GM04503 (cell line): ENCODE measurements around the gene VAC14.
"Not testable (repeated sequence)": the region's sequence is repeated elsewhere in the genome, so short reads cannot be mapped to it uniquely, and the experiment has no call there.

Source experiments
- DNase-seq: peaks from one replicate; pipeline ENCODE4 v3.0.0-alpha.2; 2012; ENCODE audit warnings: low read depth

VAC14 gene

DNA sequence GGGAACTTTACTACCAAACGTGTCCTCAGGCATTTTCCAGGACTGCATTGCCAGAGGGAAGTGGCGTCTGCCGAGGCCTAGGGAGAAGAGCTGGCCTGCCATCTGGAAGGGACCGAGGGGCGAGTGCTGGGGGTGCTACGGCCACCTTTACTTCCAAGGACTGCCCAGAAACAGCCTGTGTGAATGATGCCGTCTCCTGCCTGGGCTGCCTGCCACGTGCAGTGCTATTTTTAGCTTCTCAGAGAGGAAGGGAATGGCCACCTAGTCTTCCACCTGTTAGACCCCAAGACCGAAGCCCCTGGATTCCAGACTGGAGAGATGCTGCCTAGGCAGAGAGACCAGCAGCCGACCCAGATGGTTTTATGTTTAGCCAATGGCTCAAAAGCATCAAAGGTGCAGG lies 57.2 kb downstream of the VAC14 start:
- no peak for DNase-seq

DNA sequence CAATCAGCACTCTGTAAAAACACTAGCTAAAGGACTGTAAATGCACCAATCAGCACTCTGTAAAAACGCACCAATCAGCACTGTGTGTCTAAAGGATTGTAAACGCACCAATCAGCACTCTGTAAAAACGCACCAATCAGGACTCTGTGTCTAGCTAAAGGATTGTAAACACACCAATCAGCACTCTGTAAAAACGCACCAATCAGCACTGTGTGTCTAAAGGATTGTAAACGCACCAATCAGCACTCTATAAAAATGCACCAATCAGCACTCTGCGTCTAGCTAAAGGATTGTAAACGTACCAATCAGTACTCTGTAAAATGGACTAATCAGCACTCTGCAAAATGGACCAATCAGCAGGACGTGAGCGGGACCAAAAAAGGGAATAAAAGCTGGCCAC lies 58.0 kb downstream of the VAC14 start:
- not testable (repeated sequence) for DNase-seq

DNA sequence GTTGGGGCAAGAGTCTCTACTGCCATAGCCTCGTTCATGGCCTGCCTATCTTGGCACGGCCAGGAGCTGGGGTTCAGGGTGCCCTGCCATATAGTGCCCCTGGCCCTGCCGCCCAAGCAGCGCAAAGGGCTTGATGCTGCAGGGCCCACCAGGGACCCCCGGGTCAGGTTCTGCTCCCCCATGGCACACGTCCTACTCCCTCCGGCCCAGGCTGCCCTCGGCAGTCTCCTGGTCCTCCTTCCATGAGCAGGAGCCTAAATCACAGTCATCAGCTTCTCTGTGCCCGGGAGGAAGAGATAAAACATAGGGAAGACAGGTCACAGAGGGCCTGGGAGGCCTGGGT lies 59.2 kb downstream of the VAC14 start:
- no peak for DNase-seq

DNA sequence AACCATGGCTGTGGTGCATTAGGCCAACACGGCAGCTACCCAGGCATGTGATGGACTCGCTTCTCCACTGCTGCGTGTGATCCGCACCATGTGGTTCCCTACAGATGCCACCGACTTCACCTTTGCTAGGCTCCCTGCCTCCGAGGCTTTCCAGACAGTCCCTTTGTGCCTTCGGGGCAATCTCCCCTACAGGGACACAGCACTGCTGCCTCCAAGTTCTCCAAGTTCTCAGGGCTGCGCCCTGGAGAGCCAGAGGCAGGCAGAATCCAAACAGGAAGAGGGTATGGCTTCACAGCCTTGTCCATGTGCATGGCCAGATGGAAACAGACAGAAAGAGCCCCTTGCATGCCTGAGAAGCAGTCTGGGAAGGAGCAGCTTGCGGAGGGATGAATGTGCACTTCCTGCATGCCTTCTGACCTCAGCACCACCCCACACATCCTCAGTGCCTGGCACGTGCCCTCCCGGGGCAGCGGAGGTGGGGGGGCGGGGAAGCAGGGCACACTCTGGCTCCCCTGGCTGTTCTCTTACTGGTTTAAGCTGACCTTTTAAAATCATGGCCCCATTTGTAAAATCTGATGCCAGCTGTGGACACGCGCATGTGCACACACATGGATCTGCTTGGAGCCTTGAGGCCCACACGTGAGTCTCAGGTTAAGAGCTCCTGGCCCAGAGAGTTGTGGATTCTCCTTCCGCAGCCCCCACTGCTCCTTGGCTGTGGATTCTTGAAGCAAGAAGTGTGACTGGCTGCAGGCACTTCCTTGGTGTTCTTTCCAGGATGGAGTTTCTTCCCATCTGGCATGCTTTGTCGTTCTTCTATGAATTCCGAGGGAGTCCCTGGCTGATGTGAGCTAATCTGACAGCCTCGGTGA lies 59.8 kb downstream of the VAC14 start:
- DNase-seq, result peak; percentile 73

DNA sequence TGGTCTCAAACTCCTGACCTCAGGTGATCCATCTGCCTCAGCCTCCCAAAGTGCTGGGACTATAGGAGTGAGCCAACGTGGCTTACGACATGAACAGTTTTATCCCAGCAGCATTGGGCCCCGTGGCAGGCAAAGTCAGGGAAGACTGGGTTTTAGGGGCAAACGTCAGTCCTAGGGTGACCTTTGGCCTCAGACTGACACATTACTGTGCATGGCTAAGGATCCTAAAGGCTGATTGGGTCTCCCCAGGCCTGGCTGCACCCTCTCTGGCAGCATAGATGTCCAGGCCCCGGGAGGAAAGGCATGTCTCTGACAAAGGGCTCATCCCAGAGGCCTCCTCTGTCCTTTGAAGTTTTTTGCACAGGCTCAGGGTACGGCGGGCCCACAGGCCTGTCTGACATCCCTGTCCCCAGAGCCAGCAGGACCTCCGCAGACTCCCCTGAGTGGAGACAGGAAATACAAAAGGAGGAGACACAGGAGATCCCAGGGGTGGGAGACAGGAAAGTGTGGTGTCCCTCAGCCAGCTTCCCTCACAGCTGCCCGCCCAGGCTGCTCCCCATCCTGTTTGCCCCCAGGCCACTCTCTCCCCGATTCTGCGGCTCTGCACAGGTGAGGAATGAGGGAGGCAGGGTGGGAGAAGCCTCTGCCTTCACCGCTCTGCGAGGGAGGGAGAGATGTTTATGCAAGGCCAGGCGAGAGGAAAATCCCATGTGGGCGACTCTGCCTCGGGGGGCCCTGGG lies 60.6 kb downstream of the VAC14 start:
- no peak for DNase-seq

DNA sequence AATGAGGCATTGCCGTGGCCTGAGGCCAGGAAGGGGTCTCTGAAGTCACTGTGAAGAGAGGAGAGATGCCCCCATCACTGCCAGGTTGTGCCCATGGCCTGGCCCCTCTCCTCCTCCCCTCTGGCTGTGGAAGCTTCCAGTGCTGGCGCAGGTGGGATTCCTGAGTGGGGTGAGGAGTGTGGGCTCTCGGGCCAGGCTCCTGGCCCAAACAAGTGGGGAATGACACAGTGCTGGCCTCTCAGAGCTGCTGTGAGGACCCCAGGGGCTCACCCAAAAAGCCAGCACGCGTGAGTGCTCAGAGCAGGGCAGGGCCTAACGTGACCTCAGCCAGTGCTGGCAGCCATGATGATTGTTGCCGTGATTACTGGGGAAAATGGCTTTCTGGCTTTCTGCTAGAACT lies 61.6 kb downstream of the VAC14 start:
- no peak for DNase-seq

DNA sequence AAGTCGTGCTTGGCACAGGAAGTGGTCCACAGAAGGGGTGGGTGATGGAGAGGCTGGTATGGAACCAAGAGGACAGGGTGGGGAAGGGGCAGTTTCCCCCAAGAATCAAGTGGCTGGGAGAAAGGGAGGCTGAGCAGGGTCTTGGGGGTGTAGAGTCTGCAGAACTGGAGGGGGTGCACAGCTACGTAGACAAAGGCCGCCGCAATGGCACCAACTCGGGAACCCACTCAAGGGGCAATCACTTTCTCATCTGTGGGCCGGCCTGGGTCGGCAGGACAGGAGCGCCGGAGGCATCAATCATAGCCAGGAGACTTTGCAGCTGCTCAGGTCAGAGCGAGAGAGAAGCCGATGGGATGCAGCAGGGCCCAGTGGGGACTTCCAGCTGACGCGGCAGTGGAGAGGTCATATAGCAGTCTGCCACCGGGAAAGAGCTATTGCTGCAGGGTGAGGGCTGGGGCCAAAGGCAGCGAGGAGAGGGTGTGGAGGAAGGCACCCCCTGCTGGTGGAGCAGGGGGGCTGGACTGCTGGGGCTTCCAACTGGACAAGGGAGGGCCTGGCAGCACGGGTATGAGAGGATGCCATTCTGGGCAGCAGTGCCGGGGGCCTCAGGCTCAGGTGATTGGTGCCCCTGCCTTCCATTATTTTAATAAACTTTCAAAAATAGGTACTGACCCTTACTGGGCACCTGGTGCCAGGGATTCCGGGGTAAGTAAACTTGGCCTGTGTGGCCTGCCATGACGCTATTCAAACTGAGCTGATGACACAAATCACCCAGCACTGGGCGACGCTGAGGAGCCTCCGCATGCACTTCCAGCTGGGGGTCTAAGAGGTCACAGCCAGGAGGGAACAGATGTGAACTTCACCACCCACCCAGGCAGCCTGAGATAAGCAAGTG lies 62.6 kb downstream of the VAC14 start:
- peak; percentile 55 for DNase-seq

DNA sequence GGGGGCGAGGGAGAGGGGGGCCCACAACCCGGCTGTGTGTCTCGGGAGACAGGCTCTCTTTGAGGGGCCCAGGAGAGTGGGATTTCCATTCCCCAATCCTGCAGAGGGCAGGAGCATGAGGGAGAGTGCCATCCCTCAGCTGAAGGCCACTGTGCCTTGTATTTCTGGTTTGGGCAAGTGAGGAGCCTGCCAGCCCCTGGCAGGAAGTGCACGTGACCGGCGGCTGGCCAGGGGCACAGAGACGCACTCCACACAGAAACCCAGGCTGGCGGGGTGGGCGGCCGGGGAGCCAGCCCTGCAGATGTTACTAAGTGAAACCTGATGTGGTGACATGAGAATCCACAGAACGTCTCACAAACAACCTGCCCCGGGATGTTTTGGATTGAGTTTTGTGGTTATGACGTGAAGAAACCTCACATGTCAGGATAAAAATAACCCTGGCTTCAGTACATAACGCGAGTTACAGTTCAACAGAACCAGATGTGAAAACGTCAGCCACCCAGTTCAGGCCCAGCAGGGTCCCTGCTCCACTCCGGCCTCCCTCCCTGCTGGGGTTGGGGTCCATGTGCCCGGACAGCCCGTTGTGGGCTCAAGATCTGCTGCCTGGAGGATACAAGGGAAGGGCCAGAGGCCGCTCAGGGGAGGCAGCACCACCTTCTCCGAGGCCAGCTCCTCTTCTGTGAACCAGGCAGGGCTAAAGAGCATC lies 63.4 kb downstream of the VAC14 start:
- DNase-seq, result peak; percentile 95

DNA sequence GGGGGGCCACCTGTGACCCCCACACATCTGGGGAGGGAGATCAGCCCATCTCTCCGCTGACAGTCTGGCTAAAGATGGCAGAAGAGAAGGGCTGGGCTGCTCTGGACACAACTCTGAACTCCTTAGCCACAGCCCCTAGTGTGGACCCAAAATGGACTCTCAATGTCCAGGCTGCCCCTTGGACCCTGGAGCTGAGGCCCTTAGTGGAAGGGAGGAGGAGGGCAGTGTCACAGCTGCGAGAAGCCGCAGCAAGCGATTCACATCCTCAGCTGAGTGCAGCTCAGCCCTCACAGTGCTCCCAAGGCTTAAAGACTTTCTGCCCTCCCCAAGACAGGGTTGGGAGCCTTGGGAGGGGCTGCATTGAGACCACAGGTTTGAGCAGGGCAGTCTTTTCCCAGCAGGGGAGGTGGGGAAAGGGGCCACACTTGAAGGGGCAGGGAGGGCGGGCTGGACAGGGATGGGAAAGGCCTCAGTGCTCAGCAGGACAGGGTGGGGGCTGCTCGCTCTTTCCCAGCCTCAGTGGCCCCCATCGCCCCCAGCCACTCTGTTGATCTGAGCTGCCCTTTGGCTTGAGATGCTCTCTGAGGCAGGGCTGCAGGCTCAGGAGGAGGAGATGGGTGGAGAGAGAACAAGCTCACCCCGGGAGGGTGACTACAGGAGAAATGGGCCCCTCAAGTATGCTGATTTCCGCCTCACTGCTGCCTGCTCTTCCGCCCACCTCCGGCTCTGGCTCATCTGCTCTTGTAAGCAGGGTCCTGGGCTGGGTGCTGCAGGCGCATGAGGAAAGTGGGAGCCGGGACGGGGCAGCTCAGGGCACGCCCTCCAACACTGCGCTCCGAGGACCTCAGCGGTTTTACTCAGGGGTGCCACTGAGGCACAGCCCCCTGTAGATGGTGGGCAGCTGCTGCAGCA lies 64.2 kb downstream of the VAC14 start:
- no peak for DNase-seq

DNA sequence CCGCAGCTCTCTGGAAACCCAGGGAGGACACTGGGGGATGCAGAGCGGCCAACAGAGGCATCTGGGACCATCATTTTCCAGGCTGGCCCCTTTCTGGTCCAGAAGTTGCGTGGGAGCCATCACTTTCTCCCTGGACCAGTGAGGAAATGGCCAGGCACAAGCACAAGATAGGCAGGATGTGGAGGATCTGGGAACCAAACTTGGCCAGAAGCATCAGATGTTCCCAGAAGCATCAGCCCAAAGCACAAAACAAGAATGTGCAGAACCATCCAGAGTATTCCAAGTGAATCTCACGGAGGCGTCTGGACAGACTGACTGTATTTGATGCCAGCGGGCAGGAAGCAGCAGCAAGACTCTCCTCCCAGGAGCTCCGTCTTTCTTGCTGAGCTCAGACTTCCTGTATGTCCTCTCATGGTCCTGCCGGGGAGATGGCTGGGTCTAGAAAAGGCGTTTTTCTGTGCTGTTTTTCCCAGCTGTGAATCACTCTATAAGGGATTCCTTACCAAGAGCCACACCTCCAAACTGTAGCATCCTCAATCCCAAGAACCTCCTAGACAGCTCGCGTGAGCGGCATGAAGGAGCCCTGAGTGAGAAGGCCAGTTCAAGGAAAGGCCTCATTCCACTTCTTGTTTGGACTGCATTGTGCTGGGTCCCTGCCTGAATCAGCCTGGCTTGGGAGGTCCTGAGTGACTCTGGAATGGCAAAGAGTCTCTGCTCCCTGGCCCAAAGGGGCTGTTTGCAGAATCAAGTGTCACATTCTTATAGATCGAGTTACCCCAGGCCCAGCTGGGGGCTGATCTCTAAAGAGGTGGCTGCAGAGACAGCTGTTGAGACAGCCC lies 65.6 kb downstream of the VAC14 start:
- peak; percentile 91 for DNase-seq

DNA sequence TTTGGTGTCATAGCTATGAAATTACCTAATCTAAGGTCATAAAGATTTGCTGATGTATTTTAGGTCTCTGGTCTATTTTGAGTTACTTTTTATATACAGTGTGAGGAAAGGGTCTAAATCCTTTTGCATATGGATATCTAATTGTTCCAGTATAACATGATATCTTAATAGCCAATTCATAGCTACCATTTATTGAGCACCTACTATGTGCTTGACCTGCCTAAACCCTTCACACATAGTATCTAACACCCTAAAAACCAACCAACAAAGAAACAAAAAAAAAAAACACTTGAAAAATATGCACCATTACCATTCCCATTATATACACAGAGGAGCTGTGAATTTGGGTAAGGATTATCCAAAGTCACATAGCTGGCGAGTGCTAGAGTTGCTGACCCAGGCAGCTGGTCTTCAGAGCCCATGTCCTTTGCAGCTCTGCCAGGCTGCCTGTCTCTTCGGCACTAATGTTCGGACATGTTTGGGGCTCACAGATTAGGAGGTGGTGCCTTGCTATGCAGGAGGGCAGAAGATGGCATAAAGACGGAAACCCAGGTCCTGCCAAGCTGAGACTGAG lies 66.3 kb downstream of the VAC14 start:
- no peak for DNase-seq

DNA sequence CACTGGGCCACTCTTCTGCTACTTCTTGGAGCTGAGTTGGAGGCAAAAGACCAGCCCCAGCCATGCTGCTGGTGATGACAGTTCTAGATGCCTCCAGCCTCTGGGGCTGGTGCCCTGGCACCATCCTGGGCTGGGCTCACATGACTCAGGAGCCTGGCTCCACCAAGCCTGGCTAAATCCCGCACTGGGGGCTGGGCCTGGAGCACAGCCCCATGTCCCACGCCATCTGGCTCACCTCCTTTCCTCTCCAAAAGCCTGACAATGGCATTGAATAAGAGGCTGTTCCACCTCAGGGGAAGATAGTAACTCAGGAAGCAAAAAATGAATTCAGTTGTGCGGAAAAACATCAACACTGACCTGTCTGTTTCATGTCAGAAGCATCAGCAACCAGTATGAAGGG lies 70.0 kb downstream of the VAC14 start:
- DNase-seq, result no peak

DNA sequence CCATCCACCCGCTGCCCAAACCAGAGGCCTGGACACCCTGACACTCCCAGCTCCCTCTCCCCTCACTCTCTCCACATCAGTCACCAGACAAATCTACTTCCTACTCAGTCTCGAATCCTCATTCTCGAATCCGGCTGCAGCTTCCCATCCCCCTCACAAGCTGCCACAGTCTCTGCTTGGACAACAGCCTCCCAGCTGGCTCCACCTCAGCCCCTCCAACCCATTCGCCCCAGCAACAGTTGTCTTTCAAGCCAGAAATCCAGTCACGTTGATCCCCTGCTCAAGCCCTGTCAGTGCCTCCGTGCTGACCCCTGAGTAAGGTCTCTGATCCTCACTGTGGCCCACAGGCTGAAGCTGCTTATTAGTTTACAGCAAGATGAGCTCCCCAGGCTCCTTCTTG lies 70.9 kb downstream of the VAC14 start:
- no peak for DNase-seq

DNA sequence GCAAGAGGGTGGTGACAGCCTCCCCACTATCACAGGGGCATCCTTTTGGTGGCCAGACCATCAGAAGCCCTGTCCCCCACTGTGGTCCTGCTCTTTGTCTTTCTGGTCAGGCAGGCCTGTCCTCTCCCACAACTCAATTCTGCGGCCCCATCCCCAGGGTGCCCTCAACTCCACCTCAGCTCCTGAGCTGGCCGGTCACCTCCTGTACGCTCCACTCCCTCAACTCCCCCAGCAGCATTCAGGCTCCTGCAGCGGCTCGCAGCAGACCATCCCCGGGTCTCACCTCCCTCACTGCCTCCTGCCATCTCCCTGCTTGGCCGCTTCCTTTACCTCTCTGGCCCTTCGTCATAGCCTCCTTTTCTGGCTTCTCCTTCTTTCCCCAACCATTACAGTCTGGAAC lies 71.7 kb downstream of the VAC14 start:
- no peak for DNase-seq

DNA sequence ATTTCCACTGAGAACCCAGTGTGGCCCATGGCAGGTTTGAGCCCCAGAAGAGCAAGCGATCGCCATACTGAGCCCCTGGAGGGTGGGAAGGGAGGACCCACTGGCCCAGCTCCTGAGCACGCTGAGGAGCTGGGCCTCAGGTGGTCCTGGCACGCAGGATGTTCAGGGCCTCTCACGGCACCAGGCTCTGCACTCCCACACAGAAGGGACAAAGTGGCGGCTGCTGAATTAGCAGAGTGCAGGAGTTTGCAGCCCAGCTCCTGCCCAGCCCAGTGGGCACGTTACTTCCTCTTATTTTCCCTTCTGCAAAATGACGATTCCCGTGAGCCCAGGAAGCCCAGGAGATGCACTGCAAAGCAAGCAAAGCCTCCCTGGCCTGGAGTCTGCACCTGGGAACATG lies 72.8 kb downstream of the VAC14 start:
- DNase-seq, result no peak

DNA sequence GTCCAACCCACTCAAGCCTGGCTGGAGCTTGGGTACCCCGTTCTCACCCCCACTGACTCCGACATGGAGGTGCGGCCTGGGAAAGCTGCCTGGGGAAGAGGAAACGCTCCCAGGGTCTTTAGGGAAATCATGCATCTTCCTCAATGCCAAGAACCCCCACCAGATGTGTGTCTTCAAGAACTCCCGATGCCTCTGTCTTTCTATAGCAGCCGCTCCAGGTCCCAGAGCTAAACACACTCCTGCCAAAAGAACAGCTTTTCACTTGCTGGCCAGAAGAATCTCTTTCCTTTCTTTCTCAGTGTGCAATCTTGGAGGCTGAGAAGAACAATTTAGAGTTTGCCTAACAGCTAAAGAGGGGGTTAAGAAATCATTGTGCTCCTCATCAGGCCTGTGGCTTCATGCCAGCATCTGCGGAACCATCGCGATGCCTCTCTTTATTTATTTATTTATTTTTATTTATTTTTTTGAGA lies 74.0 kb downstream of the VAC14 start:
- no peak for DNase-seq

DNA sequence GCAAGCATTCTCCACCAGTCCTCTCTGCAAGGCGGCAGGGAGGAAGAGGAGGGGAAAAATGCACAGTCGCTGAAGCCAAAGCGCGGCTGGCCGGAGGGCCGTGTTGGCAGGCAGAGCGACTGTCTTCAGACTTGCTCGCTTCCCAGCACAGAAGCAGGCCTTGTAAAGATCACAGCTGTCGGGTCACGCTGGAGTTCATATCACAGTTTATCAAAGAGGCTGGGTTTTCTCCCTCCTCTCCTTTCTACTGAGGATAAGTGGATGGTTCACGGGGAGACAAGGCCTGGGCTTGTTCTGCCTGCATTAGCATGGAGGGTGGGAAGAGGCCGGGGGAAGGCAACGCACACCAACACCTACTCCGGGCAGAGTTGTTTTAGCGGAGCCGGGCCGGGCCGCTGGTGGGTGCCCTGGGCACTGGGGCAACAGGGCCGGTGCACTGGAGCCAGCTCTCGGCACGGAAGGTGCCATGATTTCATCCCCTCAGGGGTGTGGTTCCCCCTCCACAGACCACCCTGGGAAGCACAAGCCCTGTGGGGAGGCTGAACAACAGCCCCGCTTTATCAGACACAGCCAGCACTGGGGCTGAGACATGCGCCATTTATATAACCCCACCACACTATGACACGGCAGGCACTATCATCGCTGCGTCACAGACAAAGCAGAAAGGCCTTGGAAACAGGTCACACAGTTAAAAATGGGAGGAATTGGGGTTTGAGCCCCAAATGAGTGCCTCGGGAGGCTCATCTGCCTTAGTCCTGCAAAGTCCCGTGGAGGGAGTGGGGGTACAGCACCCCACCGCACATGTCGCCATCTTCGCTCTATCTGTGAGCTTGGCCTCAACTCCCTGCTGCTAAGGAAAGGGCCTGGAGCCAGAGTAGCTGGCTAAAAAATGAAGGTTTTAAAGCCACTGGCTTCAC lies 74.8 kb downstream of the VAC14 start:
- DNase-seq, result no peak
